Left lung (tissue), 10 donors: ENCODE data around the gene NUDT12. TPM values are rescaled to one million over a fixed set of nuclear protein-coding genes. Genes with fewer than 3 reads are reported as not detected.

Experiments
- ATAC-seq: fragments of 200-7000 bp; cut with Tn5 transposase; one replicate; pipeline ENCODE4 v1.9.1; 2020; ENCODE audit warnings: moderate library complexity
- DNase-seq, 4 donors: peaks; one replicate each; pipeline ENCODE4 v3.0.0-alpha.2; 2013 to 2020
- H3K27ac ChIP-seq, 2 donors: fragments of 200-600 bp; sonication (generic) in 1 of 2; one replicate each; pipeline versions ENCODE4 v1.5.0 to v1.8.0; 2020 to 2021
- H3K27me3 ChIP-seq, 2 donors: fragments of 200-600 bp; sonication (generic) in 1 of 2; one replicate each; pipeline versions ENCODE4 v1.5.0 to v1.8.0; 2020 to 2021
- H3K36me3 ChIP-seq, 2 donors: fragments of 200-600 bp; sonication (generic) in 1 of 2; one replicate each; pipeline versions ENCODE4 v1.5.0 to v1.8.0; 2020 to 2021
- H3K4me1 ChIP-seq, 2 donors: fragments of 200-600 bp; one replicate each; pipeline ENCODE4 v1.8.0; 2021
- H3K4me3 ChIP-seq, 2 donors: fragments of 200-600 bp; sonication (generic) in 1 of 2; one replicate each; pipeline versions ENCODE4 v1.5.0 to v1.8.0; 2020 to 2021; ENCODE audit warnings: mild to moderate bottlenecking in 1 of 2
- H3K9me3 ChIP-seq, 2 donors: fragments of 200-600 bp; sonication (generic) in 1 of 2; one replicate each; pipeline versions ENCODE4 v1.5.0 to v1.8.0; 2020 to 2021
- intact Hi-C, 2 donors: fragments of 100-400 bp; cut with DNase I; formaldehyde crosslinking; loops; one replicate each; pipeline versions ENCODE4 v1.11.2 to v1.14.2; 2022
- polyA plus RNA-seq, 6 donors: library from polyadenylated mRNA; unstranded; fragments of 120-200 nt; gene quantifications; one replicate each; pipeline ENCODE4 v1.2.1, GENCODE V29; 2013; ENCODE audit not compliant: insufficient read length in 6 of 6
- total RNA-seq, 2 donors: library from RNA; stranded (reverse); fragmentation: NEBNext Ultra II Directional; extraction: Animal tissue kit (Norgen Biotek cat#: 25700); gene quantifications; one replicate each; pipeline ENCODE4 v1.2.1, GENCODE V29; 2021
- TF ChIP-seq, protein P1 (sequence below), 2 donors: fragments of 200-600 bp; sonication (generic) in 1 of 2; IDR thresholded peaks; one replicate each; pipeline versions ENCODE4 v1.5.0 to v1.8.0; 2021; ENCODE audit warnings: antibody characterized with exemption in 2 of 2
- donor health status: DM: no; HTN: yes; CAD: no.
- donor health status: DM: no; HTN: no; CAD: no.

NUDT12 gene
- total and polyA plus RNA-seq, 8 donors = 11.2 to 21.5 (median 18.0) TPM

GRCh38 chr5:103519550-103519949, 43.0 kb downstream of the NUDT12 start:
- intact Hi-C loops = no loop called here
- Histone ChIP-seq H3K4me3 (no peak overlapping the region), H3K27ac (no peak overlapping the region), H3K27me3 (no peaks in the 10 kb centered on the region), H3K4me1 (no peaks in the 10 kb centered on the region), H3K36me3 (no peaks in the 10 kb centered on the region), H3K9me3 (no peaks in the 10 kb centered on the region)
- no peak for ATAC-seq
- TF ChIP-seq, protein P1, sequence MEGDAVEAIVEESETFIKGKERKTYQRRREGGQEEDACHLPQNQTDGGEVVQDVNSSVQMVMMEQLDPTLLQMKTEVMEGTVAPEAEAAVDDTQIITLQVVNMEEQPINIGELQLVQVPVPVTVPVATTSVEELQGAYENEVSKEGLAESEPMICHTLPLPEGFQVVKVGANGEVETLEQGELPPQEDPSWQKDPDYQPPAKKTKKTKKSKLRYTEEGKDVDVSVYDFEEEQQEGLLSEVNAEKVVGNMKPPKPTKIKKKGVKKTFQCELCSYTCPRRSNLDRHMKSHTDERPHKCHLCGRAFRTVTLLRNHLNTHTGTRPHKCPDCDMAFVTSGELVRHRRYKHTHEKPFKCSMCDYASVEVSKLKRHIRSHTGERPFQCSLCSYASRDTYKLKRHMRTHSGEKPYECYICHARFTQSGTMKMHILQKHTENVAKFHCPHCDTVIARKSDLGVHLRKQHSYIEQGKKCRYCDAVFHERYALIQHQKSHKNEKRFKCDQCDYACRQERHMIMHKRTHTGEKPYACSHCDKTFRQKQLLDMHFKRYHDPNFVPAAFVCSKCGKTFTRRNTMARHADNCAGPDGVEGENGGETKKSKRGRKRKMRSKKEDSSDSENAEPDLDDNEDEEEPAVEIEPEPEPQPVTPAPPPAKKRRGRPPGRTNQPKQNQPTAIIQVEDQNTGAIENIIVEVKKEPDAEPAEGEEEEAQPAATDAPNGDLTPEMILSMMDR (IDR thresholded peaks at IDR 0.05) = no peak
- no peak for DNase-seq

GRCh38 chr5:103514371-103514770, 48.2 kb downstream of the NUDT12 start:
- ATAC-seq (no peak), DNase-seq (no peak)
- no peak overlapping the region for H3K27ac ChIP-seq
- no peak overlapping the region for H3K4me3 ChIP-seq
- intact Hi-C loops = no loop called here
- H3K4me1 ChIP-seq = no peaks in the 10 kb centered on the region
- no peaks in the 10 kb centered on the region for H3K9me3 ChIP-seq
- H3K27me3 ChIP-seq = no peaks in the 10 kb centered on the region
- TF ChIP-seq, protein P1 (IDR thresholded peaks at IDR 0.05) = no peak
- H3K36me3 ChIP-seq = no peaks in the 10 kb centered on the region

DNA sequence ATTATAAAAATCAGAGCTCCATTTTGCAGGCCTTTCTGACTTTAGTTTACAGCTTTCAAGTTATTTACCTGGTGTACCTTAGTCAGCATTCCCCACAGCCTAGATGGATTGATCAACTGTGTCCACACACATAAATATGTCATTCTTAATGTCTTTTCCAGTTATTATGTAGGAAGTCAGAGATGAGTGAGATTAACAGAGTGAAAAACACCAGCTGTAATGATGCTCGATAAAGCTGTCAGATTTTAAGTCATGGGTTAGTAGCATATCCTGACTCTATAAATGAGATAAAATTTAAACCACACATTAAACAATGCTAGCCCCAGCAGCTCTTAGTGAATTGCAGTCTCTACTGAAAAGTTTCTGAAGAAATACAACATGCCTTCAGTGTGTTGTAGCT, 48.9 kb downstream of the NUDT12 start:
- Histone ChIP-seq H3K27ac (no peak overlapping the region), H3K4me3 (no peak overlapping the region), H3K27me3 (no peaks in the 10 kb centered on the region), H3K36me3 (no peaks in the 10 kb centered on the region), H3K9me3 (no peaks in the 10 kb centered on the region), H3K4me1 (no peaks in the 10 kb centered on the region)
- intact Hi-C loops = no loop called here
- TF ChIP-seq, protein P1 (IDR thresholded peaks at IDR 0.05) = no peak
- DNase-seq (no peak), ATAC-seq (no peak)

- intact Hi-C loops = no loop called here
- Histone ChIP-seq H3K36me3 (no peaks in the 10 kb centered on the region), H3K27ac (no peak overlapping the region), H3K4me1 (no peaks in the 10 kb centered on the region), H3K9me3 (no peaks in the 10 kb centered on the region), H3K27me3 (no peaks in the 10 kb centered on the region), H3K4me3 (no peak overlapping the region)
- ATAC-seq (no peak), DNase-seq (no peak)
- TF ChIP-seq, protein P1 (IDR thresholded peaks at IDR 0.05) = no peak
Measured at GRCh38 chr5:103512500-103512899, 50.1 kb downstream of the NUDT12 start.

DNA sequence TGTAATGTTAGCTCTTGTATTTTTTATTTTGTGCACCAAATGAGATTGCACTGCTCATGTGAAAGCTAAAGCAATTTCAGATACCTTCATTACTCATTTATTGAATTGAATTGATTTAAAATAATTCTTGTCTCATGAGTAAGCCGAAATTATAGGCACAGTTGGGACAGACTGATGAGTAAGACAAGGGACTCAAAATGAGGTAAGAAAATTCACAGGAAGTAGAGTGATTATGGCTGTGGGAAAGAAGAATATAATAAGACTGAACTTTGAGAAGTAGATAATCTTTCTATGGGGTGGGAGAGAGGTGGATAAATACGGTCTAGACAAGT, 51.1 kb downstream of the NUDT12 start:
- H3K4me3 ChIP-seq = no peak overlapping the region
- no peak overlapping the region for H3K27ac ChIP-seq
- no peaks in the 10 kb centered on the region for H3K27me3 ChIP-seq
- H3K9me3 ChIP-seq = peaks cover 0 to 9% of the 10 kb centered on the region in 2 donors
- TF ChIP-seq, protein P1 (IDR thresholded peaks at IDR 0.05) = no peak
- no peak for ATAC-seq
- H3K36me3 ChIP-seq = no peaks in the 10 kb centered on the region
- H3K4me1 ChIP-seq = no peaks in the 10 kb centered on the region
- intact Hi-C loops = no loop called here
- DNase-seq = no peak
